Stimulated activated CD4-positive, alpha-beta T cell treated with anti-CD3 and anti-CD28 coated beads, Interleukin-1b, Interleukin-23, amount 100 ng/mL, for 4 hours (primary cell): ENCODE measurements around the gene ECHDC1.
"Not testable (repeated sequence)": the region's sequence is repeated elsewhere in the genome, so short reads cannot be mapped to it uniquely, and the experiment has no call there.

Source experiments
- DNase-seq, 2 donors: peaks; one replicate each; pipeline ENCODE4 v3.0.0-alpha.2; 2020; ENCODE audit warnings: low read depth in 2 of 2

ECHDC1 gene

DNA sequence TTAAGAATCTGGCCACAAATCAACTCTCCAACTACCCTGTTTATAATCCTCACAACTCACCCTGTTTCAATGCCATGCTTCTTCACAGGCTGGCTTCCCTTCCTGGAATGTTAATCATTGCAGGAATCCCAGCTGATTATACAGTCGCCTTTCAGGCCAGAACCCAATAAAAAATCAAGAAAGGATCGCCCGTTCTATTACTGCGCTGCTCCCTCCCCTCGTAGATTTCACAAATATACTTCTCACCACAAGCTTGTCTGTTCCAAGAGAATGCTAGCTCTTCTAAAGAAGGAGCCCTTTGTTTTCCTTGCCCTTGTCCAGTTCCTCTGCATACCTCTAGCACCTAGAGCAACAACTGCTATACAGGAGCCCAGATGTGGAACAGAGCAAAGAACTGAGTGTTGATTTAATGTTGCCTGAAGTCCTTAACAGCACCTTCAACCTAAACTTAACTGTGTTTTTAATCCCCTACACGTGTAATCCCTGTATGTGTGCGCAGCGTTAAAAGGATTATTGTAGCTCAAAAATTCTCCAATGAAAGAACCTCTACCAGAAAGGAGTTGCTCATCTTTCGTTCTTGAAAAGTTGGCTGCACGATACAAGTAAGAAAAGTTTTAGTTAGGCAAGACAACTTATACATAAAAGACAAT lies 988 bp downstream of the ECHDC1 start:
- DNase-seq: no peak

- no peak for DNase-seq
Measured at GRCh38 chr6:127341471-127342202, 1.8 kb downstream of the ECHDC1 start.

GRCh38 chr6:127340171-127340570 lies 3.2 kb downstream of the ECHDC1 start:
- no peak for DNase-seq

DNA sequence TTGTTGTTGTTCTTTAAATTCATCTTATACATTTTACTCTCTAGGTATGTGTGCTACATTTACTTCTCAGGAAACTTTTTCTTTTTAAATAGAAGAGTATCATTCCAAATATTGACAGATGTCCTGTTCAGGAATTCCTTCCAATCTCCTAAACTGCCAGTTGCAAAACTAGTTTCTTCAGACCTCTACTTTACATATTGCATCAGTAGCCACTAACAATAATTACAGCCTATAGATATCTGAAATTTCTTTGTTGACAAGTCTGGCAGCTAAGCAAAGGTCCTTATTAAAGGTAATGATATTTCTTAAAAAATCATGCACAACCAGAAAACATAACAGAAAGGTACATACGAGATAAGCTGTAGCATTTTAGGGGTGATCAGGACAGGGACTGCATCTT lies 4.5 kb downstream of the ECHDC1 start:
- DNase-seq: no peak

DNA sequence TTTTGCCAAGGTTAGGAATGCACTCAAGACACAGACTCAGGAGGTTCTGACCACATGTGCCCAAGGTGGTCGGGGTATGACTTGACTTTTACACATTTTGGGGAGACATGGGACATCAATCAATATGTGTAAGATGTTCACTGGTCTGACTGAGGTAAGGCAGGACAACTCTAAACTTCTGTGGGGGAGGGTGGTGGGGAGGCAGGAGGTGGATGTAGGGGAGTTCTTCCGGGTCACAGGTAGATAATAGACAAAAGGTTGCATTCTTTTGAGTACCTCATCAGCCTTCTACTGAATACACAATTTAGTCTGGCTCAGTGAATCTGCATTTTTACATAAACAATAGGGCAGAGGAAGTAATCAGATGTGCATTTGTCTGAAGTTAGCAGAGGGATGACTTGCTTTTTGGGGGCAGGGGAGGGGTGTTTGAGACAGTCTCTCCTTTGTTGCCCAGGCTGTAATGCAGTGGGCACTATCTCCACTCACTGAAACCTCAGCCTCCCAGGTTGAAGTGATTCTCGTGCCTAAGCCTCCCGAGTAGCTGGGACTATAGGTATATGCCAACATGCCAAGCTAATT lies 10.9 kb downstream of the ECHDC1 start:
- no peak for DNase-seq

DNA sequence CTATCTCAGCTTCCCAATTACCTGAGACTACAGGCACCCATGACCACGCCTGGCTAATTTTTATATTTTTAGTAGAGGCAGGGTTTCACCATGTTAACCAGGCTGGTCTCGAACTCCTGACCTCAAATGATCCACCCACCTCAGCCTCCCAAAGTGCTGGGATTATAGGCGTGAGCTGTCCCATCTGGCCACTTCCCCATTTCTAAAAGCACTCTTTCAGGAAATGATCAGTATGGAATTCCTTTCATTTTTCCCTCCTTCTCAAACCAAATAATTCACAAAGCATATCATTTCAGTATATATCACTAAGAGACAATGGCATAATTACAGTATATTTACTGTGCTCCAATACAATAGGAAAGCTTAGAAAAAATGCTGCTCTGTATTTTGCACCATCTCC lies 12.2 kb downstream of the ECHDC1 start:
- DNase-seq: not testable (repeated sequence)

- no peak for DNase-seq
Measured at GRCh38 chr6:127328043-127328609, 15.3 kb downstream of the ECHDC1 start.

- DNase-seq: no peak
Measured at GRCh38 chr6:127319686-127320085, 23.7 kb downstream of the ECHDC1 start.

DNA sequence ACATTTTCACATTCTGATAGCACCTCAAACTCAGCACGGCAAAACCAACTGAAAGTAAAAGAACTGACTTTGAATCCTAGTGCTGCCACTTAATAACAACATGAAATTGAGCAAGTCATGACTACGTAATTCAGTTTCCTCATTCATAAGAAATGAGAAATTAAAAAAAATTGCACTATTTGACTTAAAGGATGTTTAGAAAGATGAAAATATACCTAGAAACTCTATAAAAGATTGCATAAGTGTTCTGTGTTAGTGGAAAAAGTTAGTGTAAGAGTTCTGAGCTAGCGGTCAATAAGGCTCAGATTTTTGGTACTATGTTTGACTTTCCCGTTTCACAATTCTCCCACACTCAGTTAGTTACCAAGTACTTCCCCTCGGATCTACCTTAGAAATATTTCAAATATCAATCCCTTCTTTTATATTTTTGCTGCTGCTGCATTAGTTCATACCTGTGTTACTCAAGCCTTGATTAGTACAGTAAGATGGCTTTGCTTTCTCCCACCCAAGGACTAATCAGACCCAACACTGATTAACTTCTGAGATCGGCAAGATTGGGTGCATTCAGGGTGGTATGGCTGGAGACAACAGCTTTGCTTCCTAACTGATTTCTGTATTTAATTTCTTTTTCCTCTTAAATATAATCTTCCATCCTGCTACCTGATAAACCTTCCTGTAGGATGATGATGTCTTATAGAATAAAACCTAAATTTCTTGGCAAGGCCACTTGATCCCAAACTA lies 25.9 kb downstream of the ECHDC1 start:
- no peak for DNase-seq

DNA sequence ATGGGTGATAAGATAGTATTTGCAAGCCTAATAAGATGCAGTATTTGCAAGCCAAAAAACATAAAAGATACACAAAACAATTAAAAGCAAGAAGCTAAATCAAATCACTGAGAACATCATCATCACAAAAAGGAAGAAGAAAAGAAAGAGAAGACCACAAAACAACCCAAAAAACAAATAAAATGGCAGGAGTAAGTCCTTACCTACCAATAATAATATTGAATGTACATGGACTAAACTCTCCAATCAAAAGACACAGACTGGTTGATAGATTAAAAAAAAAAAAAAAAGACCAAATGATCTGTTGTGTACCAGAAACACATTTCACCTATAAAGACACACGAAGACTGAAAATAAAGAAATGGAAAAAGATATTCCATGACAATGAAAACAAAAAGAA lies 37.7 kb downstream of the ECHDC1 start:
- DNase-seq: no peak

- DNase-seq: no peak
Measured at GRCh38 chr6:127303917-127304316, 39.5 kb downstream of the ECHDC1 start.

GRCh38 chr6:127302728-127303660 lies 40.4 kb downstream of the ECHDC1 start:
- peak; percentile 17 to 31 for DNase-seq

DNA sequence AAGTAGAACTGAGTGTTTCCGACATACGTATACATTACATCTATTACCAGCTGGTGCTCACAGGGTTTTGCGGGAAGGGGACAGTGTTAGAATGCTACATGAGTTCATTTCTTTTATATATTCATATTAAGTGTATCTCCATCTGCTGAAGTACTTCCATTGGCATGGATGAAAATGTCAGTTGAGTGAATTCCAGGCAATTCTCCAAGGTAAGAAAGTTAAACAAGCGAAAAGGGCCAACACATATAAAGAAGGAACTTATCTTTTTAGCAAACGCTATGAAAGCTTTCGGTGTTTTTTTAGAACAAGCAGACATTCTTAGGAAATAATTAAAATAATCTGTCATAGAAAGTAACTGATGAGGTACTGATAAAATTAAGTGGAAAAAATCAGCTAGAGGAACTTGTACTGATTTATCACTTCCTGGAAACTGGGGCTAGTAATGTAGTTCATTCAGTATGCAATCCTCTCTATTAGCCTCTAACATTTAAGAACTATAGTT lies 42.2 kb downstream of the ECHDC1 start:
- no peak for DNase-seq

GRCh38 chr6:127300411-127300810 lies 43.0 kb downstream of the ECHDC1 start:
- DNase-seq: no peak

DNA sequence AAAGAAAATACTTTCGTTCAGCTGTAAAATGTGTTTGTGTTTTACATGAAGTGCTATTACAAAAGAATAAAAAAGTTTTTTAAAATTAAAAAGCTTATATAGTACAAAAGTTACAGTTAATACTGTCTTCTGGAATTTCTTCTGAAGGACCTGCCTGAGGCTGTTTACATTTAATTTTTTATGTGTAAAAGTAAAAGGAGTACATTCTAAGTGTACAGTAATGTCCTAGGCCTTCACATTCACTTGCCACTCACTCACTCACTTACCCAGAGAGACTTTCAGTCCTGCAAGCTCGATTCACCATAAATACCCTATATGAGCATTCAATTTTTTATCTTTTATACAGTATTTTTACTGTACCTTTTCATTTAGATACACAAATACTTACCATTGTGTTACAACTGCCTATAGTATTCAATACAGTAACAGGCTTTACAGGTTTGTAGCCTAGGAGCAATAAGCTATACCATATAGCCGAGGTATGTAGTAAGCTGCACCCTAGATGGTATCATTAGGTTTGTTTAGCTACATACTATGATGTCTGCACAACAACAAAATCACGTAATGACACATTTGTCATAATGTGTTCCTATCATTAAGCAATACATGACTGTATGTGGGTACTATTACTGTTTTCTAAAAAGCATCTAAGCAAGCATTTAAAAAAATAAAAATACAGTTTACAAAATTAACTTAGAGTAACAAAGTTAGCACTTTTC lies 43.7 kb downstream of the ECHDC1 start:
- DNase-seq: no peak

DNA sequence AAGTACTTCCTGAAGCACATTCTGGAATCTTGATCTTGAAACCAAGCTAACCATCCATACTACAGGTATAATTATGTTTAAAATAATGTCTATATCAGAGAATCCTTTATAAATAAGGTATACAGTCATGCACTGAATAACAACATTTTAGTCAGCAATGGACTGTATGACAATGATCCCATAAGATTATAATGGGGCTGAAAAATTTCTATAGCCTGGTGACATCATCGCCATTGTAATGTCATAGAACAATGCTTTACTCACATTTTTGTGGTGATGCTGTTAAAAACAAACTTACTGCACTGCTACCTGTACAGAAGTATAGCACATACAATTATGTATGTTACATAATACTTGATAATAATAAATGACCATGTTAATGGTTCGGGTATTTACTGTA lies 44.9 kb downstream of the ECHDC1 start:
- no peak for DNase-seq

- no peak for DNase-seq
Measured at GRCh38 chr6:127297502-127298070, 45.8 kb downstream of the ECHDC1 start.

DNA sequence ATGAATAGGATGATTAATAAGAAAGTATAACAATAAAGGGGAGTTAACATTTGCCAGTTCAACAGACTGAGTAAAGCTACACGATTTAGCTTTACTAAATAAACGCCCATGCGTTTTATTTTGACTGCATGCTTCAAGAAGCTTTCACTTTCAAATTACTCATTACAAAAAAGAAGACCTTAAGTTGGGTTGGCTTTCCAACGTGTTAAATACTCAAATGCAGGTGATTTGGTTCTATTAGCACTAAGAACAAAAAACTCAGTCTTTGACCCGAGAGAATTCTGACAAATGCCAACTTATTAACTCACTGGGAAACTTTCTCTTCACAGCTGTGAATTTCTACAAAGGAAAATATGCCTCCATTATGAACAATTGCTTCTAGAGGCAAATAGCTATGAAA lies 51.9 kb downstream of the ECHDC1 start:
- no peak for DNase-seq

DNA sequence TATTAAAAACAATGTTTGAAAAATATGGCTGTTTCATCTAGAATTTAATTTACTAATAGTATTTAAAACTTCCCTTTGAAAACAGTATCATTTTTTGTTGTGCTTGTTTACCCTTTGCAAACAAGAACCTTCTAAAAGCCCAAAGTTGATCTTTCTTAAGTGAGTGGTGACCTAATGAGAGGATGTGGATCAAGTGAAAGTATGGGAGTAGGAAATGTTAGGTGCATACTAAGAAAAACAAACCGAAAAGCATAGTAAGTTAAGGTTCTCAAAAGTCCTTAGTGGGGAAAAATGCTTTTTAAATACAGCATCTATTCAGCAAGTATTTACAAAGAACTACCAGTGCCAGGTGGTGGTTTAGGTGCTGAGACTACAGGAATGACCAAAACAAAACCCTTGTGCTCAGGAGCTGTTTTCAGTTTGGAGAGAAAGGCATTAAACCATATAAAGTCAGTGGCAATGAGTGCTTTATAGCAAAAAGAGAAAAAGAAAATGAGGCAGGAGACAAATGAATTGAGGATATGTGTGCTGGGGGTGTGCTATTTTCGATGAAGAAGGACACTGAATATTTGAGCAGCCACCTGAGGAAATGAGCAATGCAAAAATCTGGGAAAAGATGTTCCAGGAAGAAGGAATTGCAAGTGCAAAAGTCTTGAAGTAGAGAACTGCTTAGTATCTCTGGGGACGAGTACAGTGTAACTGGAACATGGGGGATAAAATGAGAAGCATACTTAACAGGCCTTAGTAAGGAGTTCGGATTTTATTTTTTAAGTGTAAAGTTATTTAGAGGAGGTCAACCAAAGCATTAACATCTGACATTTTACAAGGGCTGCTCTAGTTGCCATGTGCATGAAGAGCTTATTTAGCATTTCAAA lies 52.8 kb downstream of the ECHDC1 start:
- DNase-seq: no peak
